DLD1 (cell line): Measurements from ENCODE around the gene SEMA3A.

Experiments
- in situ Hi-C: cut with HindIII; loops from 2 replicates; pipeline ENCODE4 v1.10.0; 2017; ENCODE audit warnings: low sequenced_read_pairs

Gene SEMA3A

DNA sequence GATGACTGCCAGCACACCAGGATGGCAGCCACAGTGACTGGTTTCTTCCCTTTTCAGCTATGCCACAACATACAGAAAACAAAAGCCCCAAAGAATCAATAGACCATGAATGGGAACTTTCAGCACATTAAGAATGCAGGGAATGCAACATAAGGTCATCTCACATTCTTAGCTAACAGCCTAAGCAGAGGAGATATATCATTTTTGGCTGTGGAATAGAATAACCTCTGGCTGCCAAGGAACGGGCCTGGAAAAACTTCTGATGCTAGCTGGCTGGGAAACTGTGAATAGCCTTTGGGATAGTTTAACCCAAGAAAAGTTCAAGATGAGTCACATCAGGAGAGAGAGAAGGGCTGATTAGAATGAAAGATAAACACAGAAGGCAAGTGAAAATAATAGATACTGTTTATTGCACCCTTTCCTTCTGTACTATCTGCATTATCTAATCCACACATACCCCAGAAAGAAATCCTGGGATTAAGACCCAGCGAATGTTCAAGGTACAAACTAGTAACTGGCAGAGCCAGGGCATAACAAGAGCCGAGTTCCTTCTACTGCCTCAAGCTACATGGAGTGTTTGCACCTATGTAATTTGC lies 169.2 kb downstream of the SEMA3A start:
- in situ Hi-C loops = no loop called here

DNA sequence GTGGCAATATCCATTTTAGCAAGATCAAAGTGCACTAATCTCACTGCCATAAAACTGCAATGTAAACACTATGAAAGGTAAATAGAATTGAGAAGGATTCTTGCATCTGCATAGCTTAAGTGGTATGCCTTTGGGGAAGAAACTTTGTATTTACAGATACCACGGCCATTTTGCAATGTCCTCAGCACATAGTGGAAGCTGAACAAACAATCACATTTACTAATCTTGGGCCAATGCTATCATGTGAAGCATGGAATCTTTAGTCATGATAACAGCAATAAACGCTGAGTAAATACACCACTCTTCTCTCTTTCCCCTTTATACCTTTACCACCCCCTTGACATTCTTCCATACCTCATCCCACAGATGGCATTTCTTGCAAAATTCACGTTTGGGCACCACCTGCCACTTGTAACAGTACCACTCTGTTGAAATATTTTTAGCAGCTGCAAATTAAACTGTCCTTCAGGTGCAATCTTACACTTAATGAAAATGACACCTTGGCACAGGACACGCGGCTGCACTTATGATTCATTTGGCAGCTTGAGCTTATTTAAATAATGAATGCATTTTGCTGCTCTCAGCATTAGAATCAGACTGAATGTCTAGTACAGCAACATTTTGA lies 171.8 kb downstream of the SEMA3A start:
- in situ Hi-C loops = no loop called here

DNA sequence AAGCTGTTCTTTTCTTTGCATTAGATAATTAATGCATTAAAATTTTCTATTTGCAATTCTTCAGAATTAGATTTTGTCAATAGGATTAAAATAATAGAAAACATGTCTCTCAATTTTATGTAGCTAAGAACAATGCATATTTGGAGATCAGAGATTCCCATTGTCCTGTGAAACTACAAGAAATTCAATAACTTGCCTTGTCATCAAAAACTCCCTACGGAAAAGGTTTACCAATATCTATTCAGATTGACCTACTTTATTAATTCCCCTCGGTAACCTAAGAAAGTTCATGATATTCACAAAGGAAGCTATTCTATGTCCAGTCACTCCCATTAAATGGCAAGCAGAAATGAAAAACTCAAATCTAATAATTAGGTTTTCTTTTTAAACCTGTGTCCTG lies 172.6 kb downstream of the SEMA3A start:
- in situ Hi-C loops = no loop called here

DNA sequence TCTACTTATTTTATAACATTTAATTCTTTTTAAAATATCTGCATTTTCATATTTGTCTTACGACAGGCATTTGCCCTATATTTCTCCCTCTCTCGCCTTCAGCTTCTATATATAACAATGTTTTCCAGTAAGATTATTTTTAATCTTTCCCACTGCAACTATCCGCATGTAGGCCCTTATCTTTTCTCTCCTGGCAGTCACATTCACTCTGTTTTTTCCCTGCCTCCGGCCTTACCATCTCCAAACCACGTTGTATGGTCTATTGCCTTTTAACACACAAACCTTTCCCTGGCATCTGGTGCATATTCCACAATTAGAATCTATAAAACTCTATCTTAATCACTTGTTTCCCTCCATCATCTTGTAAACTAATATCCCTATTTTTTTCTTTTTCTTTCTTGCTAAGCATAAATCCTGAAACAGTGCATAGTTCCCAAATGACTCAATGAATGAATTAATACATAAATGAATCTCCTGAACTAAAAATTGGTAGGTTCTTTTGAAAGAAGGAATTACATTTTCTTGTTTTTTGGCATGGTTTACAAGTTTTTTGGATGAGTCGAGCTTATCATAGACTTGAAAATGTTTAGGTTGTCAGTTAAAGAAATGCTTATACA lies 173.2 kb downstream of the SEMA3A start:
- in situ Hi-C loops = no loop called here

DNA sequence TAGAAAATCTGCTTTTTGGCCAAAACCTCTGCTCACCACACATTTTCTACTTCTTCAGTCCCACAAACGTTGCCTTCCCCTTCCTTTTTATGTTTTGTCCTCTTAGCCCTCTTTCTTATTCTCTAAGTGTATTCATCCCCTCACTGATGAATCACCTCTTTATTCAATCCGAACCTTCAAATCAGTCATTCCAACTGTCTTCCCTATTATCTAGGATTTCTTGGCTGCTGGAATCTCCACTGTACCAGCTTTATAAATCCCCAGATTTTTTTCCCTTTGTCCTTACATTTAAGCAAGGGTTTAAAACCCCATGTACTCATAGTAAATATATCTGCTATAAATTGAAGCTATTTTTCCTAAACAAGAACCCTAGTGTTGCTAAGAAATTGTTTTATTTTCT lies 176.9 kb downstream of the SEMA3A start:
- in situ Hi-C loops = no loop called here

DNA sequence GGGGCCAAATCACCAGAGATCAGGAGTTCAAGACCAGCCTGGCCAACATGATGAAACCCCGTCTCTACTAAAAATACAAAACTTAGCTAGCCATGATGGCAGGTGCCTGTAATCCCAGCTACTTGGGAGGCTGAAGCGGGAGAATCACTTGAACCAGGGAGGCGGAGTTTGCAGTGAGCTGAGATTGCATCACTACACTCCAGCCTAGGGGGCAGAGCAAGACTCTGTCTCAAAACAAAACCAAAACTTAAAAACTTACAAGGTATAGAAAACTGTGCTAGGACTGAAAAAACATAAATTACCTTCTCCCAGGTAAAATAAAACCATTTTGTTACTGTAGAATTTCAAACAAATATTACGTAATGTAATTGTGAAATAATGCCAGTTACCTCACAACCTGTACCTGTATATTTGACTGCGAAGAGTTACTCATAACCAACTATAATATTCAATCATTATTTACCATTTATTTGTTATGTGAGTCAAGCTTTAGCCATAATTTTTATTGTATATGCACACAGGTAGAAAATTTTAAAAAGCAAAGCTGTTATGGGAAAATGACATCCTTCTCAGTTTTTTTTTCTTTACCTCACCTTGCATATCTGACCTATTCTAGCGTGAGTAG lies 180.9 kb downstream of the SEMA3A start:
- in situ Hi-C loops = no loop called here

DNA sequence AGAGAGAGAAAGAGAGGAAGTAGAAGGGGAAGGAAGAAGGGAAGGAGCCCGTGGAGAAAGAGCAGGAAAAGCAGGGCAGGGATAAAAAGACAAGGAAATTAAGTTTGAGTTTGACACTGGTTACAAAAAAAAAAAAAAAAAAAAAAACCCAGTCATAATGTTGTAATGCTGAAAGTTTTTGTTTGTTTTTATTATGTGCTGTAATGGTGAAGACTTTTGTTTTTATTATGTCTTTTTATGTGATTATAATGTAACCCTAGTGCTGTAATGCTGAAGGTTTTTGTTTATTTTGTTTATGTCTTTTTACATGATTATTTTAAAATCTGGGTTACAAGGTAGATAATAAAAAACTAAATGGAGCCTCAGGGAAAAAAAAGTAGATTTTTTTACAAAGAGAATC lies 184.8 kb downstream of the SEMA3A start:
- in situ Hi-C loops = no loop called here

DNA sequence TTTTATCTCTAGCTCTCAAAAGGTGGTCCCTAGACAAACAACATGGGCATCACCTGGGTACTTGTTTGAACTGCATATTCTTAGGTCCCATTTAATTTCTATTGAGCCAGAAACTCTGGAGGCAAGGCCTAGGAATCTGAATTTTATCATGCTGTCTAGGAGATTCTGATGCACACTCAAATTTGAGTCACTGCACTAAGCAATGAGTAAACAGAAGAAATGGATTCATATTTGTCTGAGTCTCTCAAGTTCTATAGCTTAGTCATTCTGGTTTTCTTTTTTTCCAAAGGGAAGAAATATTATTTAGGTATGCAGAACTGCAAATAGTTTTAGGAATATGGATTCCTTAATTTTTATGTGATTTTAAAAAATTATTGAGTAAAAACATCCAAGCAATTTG lies 185.5 kb downstream of the SEMA3A start:
- in situ Hi-C loops = no loop called here

DNA sequence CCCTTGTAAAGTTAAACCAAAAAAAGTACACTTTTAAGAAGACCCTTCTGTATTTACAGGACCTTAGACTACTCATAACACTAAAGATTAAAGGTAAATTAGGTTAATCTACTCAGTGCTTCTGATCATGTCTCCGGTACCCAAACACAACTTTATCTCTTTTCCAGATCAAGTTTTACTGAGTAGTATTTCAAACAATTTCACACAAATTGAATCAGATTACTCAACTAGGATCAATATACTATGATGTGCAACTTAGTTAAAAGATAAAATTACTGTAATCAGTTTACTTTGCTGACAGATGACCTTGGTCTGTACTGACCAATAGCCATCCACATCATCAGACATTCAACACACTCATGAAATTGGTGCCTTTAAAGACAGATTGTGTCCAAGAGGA lies 191.4 kb downstream of the SEMA3A start:
- in situ Hi-C loops = no loop called here

DNA sequence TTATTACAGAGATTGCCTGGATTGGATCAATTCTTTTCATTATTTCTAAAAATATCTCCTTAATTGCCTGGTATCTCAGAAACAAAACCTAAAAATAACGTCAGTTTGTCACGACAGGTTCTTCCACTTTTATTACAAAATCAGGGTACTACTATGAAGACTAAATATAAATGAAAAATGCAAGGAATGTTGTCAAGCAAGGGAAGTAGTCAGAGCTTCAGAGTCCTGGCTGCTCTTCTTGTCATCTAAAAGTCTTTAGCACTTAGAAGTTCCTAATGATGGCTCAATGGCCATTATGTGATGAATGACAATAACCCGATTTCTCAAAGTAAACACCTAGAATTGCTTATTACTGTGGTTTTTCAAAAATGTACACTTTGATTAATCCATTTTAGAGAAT lies 192.2 kb downstream of the SEMA3A start:
- in situ Hi-C loops = no loop called here

DNA sequence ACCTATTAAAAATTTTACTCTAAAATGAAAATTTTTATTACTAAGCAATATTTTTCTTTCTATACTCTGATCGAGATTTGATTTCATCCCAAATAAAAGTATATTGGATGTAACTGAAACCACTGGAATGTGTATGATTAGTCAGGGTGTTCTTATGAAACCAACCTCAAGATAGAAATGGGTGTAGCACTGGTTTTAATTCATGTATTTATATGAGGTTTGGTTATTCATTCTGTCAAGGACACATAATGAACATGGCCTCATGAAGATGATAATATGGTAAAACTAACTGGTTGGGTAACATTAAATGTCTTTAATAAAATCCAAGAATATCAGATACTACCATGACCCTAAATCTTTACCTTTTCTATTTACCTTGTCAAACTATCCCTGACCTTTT lies 197.7 kb downstream of the SEMA3A start:
- in situ Hi-C loops = no loop called here

DNA sequence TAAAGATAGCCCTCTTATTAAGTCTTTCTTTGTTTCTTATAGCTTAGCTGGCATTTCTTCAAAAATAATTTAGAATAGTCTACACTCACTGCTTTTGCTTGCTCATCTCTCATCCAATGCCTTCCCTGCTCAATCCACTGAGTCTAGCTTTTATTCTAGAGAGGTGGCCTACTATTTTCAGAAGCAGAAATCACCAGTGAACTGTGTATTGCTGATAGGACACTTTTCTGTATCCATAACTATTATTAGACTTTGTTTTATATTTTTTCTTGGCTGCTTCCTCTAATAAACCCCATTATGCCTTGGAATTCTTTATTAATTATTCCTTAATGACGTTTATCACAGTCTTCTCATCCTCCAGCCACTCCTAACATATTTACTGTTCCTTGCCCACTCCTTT lies 206.8 kb downstream of the SEMA3A start:
- in situ Hi-C loops = no loop called here

DNA sequence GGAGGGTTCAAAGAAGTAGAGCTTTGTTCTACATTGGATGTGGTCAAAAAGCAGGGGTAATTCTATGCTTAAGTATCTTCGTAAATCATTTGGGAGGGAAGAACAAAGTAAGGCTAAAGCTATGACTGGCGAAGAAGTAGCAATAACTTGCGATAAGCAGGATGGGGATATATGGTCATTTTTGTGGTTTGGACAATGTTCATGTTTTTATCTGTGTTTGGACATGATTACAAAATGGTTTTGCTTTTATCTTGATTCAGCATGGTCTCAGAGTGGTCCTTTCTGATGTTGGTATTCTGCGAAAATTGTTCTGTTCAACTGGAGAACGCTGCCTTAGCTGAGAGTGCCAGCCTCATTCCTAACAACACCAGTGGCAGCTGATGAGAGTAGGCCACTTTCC lies 208.8 kb downstream of the SEMA3A start:
- in situ Hi-C loops = no loop called here

DNA sequence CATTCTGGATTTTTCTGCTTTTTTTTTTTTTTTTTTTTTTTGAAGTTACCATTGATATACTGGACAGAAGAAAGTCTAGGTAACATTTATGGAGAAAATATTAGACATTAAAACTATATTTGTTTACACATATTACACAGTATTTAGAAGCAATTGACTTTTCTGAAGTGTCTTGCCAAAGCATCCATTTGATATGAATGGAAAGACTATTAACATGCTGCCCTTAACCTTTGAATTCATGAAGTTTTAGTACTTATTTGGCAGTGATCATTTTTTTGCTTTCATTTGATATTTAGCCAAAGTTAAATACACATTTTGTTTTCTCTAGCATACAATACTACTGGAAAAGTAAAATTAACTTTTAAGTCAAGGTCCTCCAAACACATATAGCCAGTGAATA lies 210.0 kb downstream of the SEMA3A start:
- in situ Hi-C loops = no loop called here

DNA sequence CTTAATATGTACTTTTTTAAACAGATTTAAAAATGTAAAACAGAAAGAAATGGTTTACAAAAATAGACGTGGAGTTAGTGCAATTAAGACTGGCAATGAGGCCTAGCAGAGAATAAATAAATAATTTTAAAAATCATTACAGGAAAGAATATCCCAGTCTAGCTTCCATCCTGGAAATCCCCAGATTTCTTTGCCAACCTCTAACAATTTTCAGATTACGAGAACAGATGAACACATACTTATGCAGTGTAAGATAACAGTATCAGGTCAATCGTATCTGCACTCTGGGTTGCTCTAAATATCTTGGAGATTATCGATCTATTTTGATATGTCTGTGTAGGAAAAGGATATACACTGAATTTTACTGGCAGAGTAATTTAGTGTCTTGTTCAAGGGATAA lies 210.5 kb downstream of the SEMA3A start:
- in situ Hi-C loops = no loop called here

DNA sequence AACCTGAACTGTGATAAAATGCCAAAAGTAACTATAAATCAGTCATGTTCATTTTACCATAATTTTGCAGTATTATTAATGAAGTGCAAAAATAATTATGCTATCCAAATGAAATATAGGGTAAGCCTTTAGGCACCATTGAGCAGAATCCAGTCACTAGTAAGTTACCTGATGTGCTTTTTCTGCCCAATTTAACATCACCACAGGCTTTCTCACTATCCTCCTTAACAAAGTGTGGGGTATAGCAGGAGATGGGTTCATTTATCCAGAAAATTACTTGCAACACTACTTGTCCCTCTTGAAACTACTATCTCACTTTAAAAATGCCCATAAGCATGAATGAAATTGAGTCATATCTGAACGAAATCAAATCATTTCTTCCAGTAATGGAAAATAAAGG lies 211.0 kb downstream of the SEMA3A start:
- in situ Hi-C loops = no loop called here

DNA sequence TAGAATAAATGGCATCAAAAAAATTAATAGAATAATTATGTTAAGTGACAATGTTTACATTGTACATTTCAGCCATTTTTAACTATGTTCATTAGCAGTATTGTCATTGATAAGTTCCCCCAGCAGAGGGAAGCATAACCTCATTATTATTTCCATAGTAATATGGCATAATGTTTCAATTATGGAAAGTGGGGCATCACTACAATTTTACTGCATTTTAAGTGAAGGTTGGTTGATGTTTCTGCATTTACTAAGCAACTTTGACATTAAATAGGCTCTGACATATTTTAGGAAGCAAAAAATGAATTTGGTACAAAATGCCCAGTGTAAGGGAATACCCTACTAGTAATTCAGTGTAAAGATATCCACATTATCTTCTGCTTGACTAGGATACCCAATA lies 218.3 kb downstream of the SEMA3A start:
- in situ Hi-C loops = no loop called here

DNA sequence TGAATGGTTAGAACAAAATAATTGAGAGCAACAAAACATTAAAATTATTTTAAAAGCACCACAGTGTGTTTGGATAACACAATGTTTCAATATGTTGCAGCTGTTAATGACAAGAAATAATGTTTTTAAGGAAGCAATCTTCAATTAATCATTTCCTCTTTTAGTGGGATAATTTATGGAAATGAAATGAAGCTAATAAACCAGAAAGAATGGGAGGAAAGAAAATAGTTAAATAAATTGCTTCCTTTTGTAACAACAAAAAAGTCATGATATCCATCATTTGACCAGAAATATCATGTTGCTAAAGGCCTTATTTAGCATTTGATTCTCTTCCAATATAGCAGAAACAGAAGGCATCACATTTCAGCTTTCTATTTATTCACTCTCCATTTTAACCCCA lies 224.5 kb downstream of the SEMA3A start:
- in situ Hi-C loops = no loop called here

DNA sequence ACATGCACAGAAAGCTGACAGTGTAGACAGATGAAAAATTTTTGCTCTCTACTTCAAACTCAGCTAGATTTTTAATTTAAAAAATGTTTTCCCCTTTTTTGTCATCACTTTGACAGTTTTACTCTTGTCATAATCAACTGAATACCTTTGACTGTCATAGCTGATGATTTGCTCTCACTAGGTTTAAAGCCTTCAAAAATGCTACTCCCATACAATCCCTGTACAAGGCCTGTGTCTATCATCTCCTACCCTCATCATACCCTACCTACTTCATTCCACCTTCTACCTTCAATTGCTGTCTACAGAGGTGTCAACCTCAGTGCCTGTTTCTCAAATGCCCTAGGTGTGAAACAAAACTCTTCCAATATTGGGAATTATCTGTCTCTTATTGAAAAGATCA lies 230.3 kb downstream of the SEMA3A start:
- in situ Hi-C loops = no loop called here

DNA sequence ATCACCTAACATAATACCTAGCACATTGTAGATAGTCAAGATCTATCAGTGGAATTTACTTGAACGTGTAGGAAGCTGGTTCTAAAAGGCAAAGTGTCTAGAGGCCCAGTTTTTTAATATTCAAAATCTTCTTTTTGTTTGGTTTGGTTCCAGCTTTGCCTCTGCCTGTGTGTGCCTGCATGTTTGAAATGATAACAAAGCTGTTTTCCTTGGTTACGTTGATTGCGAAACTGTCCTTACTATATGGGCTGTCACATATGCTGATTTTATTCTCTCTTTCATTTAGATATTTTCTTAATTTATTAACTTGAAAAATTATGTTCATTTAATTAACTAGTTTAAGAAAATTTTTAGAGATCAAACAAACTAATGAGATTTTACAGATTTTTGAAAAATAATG lies 237.3 kb downstream of the SEMA3A start:
- in situ Hi-C loops = no loop called here

DNA sequence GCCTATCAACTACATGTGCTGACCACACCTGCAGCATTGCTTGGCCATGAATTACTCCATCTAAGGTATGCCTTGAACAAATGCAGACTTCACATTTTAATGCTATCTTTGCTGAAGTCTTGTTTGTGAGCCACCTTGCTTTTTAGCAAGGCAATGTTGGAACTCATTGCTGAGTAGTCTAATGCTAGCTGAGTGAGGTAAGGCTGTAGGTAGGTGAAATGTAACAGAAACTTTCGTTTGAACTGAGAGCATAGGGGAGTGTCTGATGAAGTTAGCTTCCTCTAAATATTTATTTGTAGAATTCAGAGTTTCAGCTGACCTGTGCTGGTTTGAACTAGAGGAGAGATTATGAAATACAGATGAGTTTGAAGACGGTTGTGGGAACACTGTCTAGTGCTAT lies 238.5 kb downstream of the SEMA3A start:
- in situ Hi-C loops = no loop called here

DNA sequence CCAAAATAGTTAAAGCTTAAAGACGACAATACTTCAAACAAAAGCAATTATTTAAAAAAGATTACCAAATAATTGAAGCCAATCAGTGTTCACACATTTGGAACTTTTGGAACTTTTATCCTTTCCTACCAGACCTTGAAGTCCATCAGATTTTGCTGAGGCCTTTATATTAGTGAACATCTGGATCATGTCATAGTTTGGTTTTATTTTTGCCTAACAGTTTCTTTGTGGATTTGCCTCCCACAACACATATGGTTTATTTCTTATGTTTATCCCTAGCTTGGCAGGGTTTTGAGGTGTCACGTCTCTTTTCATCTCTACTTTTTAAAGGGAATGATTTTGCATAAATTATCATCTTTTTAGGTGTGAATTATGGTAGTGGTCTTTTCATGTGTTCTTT lies 242.4 kb downstream of the SEMA3A start:
- in situ Hi-C loops = no loop called here
